Measurements from ENCODE around the gene ZIC2. TPM values are rescaled to one million over a fixed set of nuclear protein-coding genes. Genes with fewer than 3 reads are reported as not detected.

ZIC2 gene
- total and polyA plus RNA-seq, 2 of the 8 experiments (the other 6 are each of a cell fraction or from before 2014, with no cell fraction given), result 53.2 to 372 TPM

- Histone ChIP-seq H4K5ac (ENCODE audit: insufficient read length, low read depth, low read length) (no peak overlapping the region), H2AK5ac (ENCODE audit: low read depth, low read length) (no peak overlapping the region), H4K20me1 (replicated peaks in 1 of 2; ENCODE audit: control insufficient read depth in 1 of 2, insufficient read depth in 2 of 2, low read length in 2 of 2) (peaks cover 23 to 29% of the 10 kb centered on the region in 2 experiments), H2BK20ac (ENCODE audit: low read length) (no peak overlapping the region), H3K79me1 (ENCODE audit: low read depth, low read length) (peaks cover 3% of the 10 kb centered on the region; the same call in 1 of the 2 replicates), H3K4me2 (ENCODE audit: insufficient read depth in 1 of 2, low read depth in 2 of 2, low read length in 2 of 2) (peak overlapping the region; percentile 81), H3K36me3 (ENCODE audit: control insufficient read depth in 2 of 4, insufficient read depth in 4 of 4, low read length in 3 of 4) (peaks cover 2 to 68% (median 36%) of the 10 kb centered on the region in 4 experiments; a peak in 7 of 8 replicates), H3K18ac (ENCODE audit: extremely low read depth, low read length) (no peak overlapping the region), H4K91ac (replicated peaks; ENCODE audit: insufficient read length, low read length) (no peak overlapping the region), H2BK120ac (replicated peaks; ENCODE audit: low read depth, low read length) (no peak overlapping the region), H3K56ac (replicated peaks; ENCODE audit: insufficient read length, low read depth, low read length) (no peak overlapping the region), H3K4me1 (replicated peaks in 1 of 4; ENCODE audit: control insufficient read depth in 3 of 4, insufficient read depth in 4 of 4, low read length in 3 of 4) (peaks cover 3 to 15% (median 9%) of the 10 kb centered on the region in 4 experiments), H3K14ac (ENCODE audit: insufficient read length) (no peak overlapping the region), H3K23me2 (ENCODE audit: low read depth, low read length) (peaks cover 15% of the 10 kb centered on the region), H2AFZ (ENCODE audit: low read length) (no peak overlapping the region), H2BK12ac (ENCODE audit: low read depth, low read length) (no peak overlapping the region), H3K79me2 (ENCODE audit: control insufficient read depth in 1 of 2, insufficient read depth in 2 of 2, low read length in 2 of 2) (peaks cover 15 to 59% of the 10 kb centered on the region in 2 experiments), H3K27me3 (replicated peaks in 1 of 4; ENCODE audit: control insufficient read depth in 3 of 4, extremely low read depth in 1 of 4, insufficient read depth in 3 of 4, low read length in 3 of 4) (peaks cover 0 to 2% (median under 1%) of the 10 kb centered on the region in 4 experiments; a peak in 1 of 7 replicates), H2BK5ac (ENCODE audit: low read depth, low read length) (no peak overlapping the region), H4K8ac (ENCODE audit: extremely low read depth, insufficient read depth, low read length) (no peak overlapping the region), H3K4ac (replicated peaks; ENCODE audit: insufficient read length, low read depth, low read length) (no peak overlapping the region), H2BK15ac (ENCODE audit: low read length) (no peak overlapping the region), H3K27ac (ENCODE audit: low read depth, low read length) (no peak overlapping the region), H3K23ac (ENCODE audit: insufficient read length) (no peak overlapping the region), H3K4me3 (ENCODE audit: extremely low read depth in 1 of 4, insufficient read depth in 2 of 4, low read depth in 3 of 4, low read length in 4 of 4) (peak overlapping the region; percentile 15 to 96 (median 53); a peak in 5 of 8 replicates), H3K9me3 (ENCODE audit: insufficient read depth in 2 of 2, low read depth in 1 of 2, low read length in 1 of 2) (no peaks in the 10 kb centered on the region), H3K9ac (replicated peaks in 1 of 4; ENCODE audit: extremely low read depth in 1 of 4, low read depth in 3 of 4, low read length in 3 of 4) (no peak overlapping the region)
- ChIA-PET POLR2A (ENCODE audit: partially characterized antibody) (interaction anchor here (1.0 to 5.7 kb wide), 10 partner anchors 9 to 277 kb away, joined by 3 to 56 read pairs (median 5); partner anchors contain the start of gene ZIC2), CTCF (ENCODE audit: partially characterized antibody) (interaction anchor here (0.9 to 3.6 kb wide), 12 partner anchors 9 to 310 kb away, joined by 3 to 23 read pairs (median 5); no protein-coding TSS in a partner anchor)
- no peak for DNase-seq (ENCODE audit: low read depth in 1 of 2, low spot score in 2 of 2)
- no peak for FAIRE-seq
- 76% methylated on average over 8 of the region's 8 CpGs; no CpG with 5 or more reads in 1 of the 2 experiments for WGBS, 2 experiments (ENCODE audit: extremely low coverage in 1 of 2, insufficient coverage in 1 of 2, insufficient read length in 1 of 2, insufficient replicate concordance in 2 of 2, low coverage in 1 of 2, low lambda C conversion rate in 2 of 2, missing lambda C conversion rate in 1 of 2)
- no peak for TF ChIP-seq HDAC6 (IDR thresholded peaks at IDR 0.05; ENCODE audit: low read depth, low read length)
- TF ChIP-seq BCL11A (IDR thresholded peaks at IDR 0.05; ENCODE audit: low read depth in 2 of 2, low read length in 2 of 2), result no peak
- TF ChIP-seq CBX8 (IDR thresholded peaks at IDR 0.05; ENCODE audit: borderline replicate concordance, low read depth, low read length), result no peak
- TF ChIP-seq EGR1 (IDR thresholded peaks at IDR 0.05; ENCODE audit: borderline replicate concordance, low read depth, low read length), result no peak
- TF ChIP-seq KDM5A (IDR thresholded peaks at IDR 0.05; ENCODE audit: low read length), result no peak
- no peak for TF ChIP-seq CTCF (IDR thresholded peaks at IDR 0.05; ENCODE audit: control extremely low read depth in 1 of 3, insufficient read depth in 1 of 3, low read depth in 1 of 3, low read length in 3 of 3)
Observed at GRCh38 chr13:99966064-99966805, 15.3 kb upstream of the ZIC2 start.
